ENCODE measurements around the gene MAP2K2.

The MAP2K2 gene

DNA sequence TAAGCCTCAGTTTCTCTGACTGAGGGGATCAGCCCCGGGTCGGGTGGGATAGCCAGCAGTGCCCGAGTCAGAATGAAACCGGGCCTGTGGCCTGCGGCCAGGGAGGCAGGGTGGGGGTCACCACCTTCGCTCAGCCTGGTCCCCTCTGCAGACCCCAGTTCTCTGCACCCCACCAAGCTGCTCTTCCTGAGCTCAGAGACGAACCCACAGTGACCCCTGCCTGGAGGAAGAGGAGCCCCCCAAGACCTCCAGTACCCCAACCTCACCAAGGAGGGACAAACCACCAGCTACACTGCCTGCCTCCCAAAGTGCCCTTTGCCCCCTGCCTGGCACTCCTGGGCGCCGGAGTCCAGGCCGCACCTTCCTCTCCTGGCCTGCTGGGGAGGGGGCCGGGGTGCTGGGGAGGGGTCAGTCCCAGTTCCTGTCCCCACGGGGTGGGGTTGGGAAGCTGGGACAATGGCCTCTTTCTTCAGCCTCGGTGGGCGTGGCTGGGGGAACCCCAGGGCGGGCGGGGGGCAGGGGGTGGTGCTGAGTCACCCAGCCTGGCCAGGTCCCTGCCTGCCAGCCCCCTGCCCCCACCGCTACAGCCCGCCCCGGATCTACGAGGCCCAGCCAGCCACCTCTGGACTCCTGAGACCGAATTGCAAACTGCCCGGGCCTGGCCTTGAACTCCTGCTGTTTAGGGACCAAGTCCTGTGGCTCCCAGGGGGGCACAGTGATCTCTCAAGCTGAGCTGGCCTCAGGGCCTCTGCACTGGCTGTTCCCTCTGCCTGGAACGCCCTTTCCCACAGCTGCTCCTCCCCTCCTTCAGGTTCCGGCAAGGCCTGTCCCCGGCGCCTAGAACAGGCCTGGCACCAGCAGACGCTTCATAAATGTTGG lies 71.6 kb downstream of the MAP2K2 start:
- TF ChIP-seq, protein P1, sequence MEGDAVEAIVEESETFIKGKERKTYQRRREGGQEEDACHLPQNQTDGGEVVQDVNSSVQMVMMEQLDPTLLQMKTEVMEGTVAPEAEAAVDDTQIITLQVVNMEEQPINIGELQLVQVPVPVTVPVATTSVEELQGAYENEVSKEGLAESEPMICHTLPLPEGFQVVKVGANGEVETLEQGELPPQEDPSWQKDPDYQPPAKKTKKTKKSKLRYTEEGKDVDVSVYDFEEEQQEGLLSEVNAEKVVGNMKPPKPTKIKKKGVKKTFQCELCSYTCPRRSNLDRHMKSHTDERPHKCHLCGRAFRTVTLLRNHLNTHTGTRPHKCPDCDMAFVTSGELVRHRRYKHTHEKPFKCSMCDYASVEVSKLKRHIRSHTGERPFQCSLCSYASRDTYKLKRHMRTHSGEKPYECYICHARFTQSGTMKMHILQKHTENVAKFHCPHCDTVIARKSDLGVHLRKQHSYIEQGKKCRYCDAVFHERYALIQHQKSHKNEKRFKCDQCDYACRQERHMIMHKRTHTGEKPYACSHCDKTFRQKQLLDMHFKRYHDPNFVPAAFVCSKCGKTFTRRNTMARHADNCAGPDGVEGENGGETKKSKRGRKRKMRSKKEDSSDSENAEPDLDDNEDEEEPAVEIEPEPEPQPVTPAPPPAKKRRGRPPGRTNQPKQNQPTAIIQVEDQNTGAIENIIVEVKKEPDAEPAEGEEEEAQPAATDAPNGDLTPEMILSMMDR (conservative IDR thresholded peaks at IDR 0.05; ENCODE audit: low read depth, low read length): no peak
- DNase-seq (ENCODE audit: low read depth): no peak
- H3K4me3 ChIP-seq (ENCODE audit: low read depth, low read length): no peak overlapping the region

- H3K4me3 ChIP-seq (ENCODE audit: low read depth, low read length): no peak overlapping the region
- TF ChIP-seq, protein P1 (conservative IDR thresholded peaks at IDR 0.05; ENCODE audit: low read depth, low read length): no peak
- DNase-seq (ENCODE audit: low read depth): no peak
Measured at GRCh38 chr19:4051175-4052101, 72.5 kb downstream of the MAP2K2 start.

GRCh38 chr19:4049432-4049831 lies 74.5 kb downstream of the MAP2K2 start:
- DNase-seq (ENCODE audit: low read depth): no peak
- H3K4me3 ChIP-seq (ENCODE audit: low read depth, low read length): no peak overlapping the region
- TF ChIP-seq, protein P1 (conservative IDR thresholded peaks at IDR 0.05; ENCODE audit: low read depth, low read length): no peak

DNA sequence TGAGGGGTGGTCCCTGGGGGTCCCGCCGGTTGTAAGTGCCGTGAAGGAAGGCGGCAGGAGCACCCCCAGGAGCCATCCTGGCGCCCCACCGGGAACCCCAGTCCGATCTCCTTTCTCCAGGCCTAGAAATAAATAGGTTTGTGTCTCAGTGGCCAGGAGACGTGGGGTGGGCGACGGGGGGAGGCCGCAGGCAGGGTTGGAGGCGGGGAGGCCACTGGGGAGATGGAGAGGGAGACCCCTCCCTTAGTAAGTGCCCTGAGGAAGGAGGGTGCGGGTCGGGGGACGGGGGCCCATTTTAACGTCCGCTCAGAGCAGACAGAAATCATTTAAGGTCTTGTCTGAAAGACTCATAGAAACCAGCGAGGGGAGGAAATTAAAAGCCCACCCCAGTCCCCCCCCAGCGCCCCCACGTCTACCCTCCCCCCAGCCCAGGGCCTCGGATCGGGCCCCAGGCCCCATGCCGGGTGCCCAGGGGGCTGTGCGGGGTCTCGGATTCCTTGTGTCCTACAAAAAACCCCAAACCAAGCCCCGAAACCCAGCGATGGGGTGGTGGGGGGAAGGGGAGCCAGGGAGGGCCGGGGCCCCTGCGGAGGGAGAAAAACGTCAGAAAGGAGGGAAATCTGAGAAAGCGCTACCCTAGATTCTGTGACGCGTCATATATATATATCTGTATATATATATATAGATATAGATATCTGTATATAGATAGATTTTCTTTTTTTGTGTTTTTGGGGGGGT lies 76.8 kb downstream of the MAP2K2 start:
- H3K4me3 ChIP-seq (ENCODE audit: low read depth, low read length): no peak overlapping the region
- TF ChIP-seq, protein P1 (conservative IDR thresholded peaks at IDR 0.05; ENCODE audit: low read depth, low read length): no peak
- no peak for DNase-seq (ENCODE audit: low read depth)

GRCh38 chr19:4046362-4046691 lies 77.6 kb downstream of the MAP2K2 start:
- no peak for DNase-seq (ENCODE audit: low read depth)
- H3K4me3 ChIP-seq (ENCODE audit: low read depth, low read length): no peak overlapping the region
- TF ChIP-seq, protein P1 (conservative IDR thresholded peaks at IDR 0.05; ENCODE audit: low read depth, low read length): no peak

DNA sequence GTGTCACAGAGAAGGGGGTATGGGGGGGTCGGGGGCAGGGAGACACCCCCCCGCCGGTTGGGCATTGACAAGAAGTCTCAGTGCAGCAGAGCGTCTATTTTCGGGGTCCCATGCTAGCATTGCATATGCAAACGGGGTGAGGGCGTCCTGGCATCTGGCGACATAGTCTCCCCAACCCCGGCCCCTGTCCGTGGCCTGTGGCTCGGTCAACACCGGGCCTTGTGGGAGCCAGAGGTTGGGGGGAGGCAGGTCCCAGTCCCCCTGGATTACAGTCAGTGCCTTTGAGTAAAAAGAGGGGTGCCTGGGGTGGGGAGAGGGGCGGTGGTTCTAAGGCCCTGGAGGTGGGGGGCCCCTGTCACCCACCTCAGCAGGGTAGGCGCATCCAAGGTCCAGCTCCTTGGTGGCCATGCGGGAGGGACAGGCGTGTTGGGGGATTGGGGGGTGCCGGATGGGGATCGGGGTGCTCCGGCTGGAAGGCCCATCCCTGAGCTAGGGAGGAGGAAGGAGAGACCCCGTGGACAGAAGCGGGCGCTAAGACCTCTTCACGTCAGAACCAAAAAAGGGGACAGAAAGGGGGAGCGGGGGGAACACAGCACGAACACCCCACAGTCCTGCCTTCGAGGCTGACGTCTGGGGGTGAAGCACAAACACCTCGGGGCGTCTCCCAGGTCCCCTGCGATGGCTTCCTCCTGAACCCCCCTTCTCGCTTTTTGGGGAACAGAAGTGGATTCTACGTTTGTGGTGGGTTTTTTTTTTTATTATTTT lies 78.1 kb downstream of the MAP2K2 start:
- H3K4me3 ChIP-seq (ENCODE audit: low read depth, low read length): no peak overlapping the region
- DNase-seq (ENCODE audit: low read depth): no peak
- TF ChIP-seq, protein P1 (conservative IDR thresholded peaks at IDR 0.05; ENCODE audit: low read depth, low read length): no peak

Data from choroid plexus epithelial cell (primary cell).